H1 (cell line): ENCODE results near the gene GPR150. TPM values are rescaled to one million over a fixed set of nuclear protein-coding genes. Genes with fewer than 3 reads are reported as not detected.

ENCODE experiments used
- CTCF ChIA-PET: fragments of 300-600 bp; sonication (Branson Sonifier 250); formaldehyde crosslinking; loops from one replicate; lab custom pipeline; 2021; ENCODE audit not compliant: partially characterized antibody; lab: Charles Lee
- POLR2A ChIA-PET: fragments of 300-600 bp; sonication (Branson Sonifier 250); formaldehyde crosslinking; loops from one replicate; lab custom pipeline; 2021; ENCODE audit warnings: inconsistent platforms; ENCODE audit not compliant: partially characterized antibody; lab: Charles Lee
- DNase-seq, 2 experiments: peaks; one replicate each; pipeline versions ENCODE4 v3.0.0 to v3.0.0-alpha.2; 2010 to 2022; ENCODE audit warnings: low spot score in 2 of 2, low read depth in 1 of 2, mixed read lengths in 1 of 2
- FAIRE-seq: peaks from 2 replicates; lab custom pipeline; 2011; peaks lifted over from hg19 to GRCh38; lab: Jason Lieb, UNC
- H2AFZ ChIP-seq: 2 replicates; pipeline ENCODE4 v1.8.1; 2012; ENCODE audit warnings: low read length, inconsistent platforms
- H2AK5ac ChIP-seq: 2 replicates; pipeline ENCODE4 v1.6.1; 2013; ENCODE audit warnings: low read depth, low read length
- H2BK120ac ChIP-seq: replicated peaks from 2 replicates; pipeline ENCODE3; 2013; ENCODE audit warnings: low read depth, low read length, inconsistent platforms
- H2BK12ac ChIP-seq: 2 replicates; pipeline ENCODE4 v1.6.1; 2013; ENCODE audit warnings: low read depth, low read length
- H2BK15ac ChIP-seq: 2 replicates; pipeline ENCODE4 v1.6.1; 2013; ENCODE audit warnings: low read length
- H2BK20ac ChIP-seq: 2 replicates; pipeline ENCODE4 v1.6.1; 2013; ENCODE audit warnings: low read length
- H2BK5ac ChIP-seq: 2 replicates; pipeline ENCODE4 v1.6.1; 2013; ENCODE audit warnings: low read depth, low read length
- H3K14ac ChIP-seq: 2 replicates; pipeline ENCODE4 v1.6.1; 2013; ENCODE audit warnings: inconsistent platforms; ENCODE audit not compliant: insufficient read length
- H3K18ac ChIP-seq: 2 replicates; pipeline ENCODE4 v1.6.1; 2013; ENCODE audit warnings: low read length; ENCODE audit errors: extremely low read depth
- H3K23ac ChIP-seq: 2 replicates; pipeline ENCODE4 v1.6.1; 2013; ENCODE audit warnings: inconsistent platforms; ENCODE audit not compliant: insufficient read length
- H3K23me2 ChIP-seq: 2 replicates; pipeline ENCODE4 v1.6.1; 2013; ENCODE audit warnings: low read depth, low read length
- H3K27ac ChIP-seq: 2 replicates; pipeline ENCODE4 v1.6.1; 2011; ENCODE audit warnings: low read depth, low read length, inconsistent platforms
- H3K27me3 ChIP-seq, 4 experiments: replicated peaks in 1 of 4; 1 replicate in 1 of 4; 2 replicates in 3 of 4; pipeline versions ENCODE4 v1.6.1 to v1.8.1; 2011 to 2013; ENCODE audit warnings: low read length in 3 of 4, mild to moderate bottlenecking in 3 of 4, inconsistent platforms in 2 of 4, mixed read lengths in 2 of 4, moderate library complexity in 1 of 4; ENCODE audit not compliant: control insufficient read depth in 3 of 4, insufficient read depth in 3 of 4; ENCODE audit errors: extremely low read depth in 1 of 4
- H3K36me3 ChIP-seq, 4 experiments: 2 replicates each; pipeline versions ENCODE4 v1.6.1 to v1.8.1; 2011 to 2013; ENCODE audit warnings: mild to moderate bottlenecking in 4 of 4, low read length in 3 of 4, moderate library complexity in 2 of 4, control low read depth in 1 of 4, inconsistent platforms in 1 of 4; ENCODE audit not compliant: insufficient read depth in 4 of 4, control insufficient read depth in 2 of 4
- H3K4ac ChIP-seq: replicated peaks from 2 replicates; pipeline ENCODE3; 2013; ENCODE audit warnings: low read length, low read depth, mixed read lengths, inconsistent platforms; ENCODE audit not compliant: insufficient read length
- H3K4me1 ChIP-seq, 4 experiments: replicated peaks in 1 of 4; 1 replicate in 1 of 4; 2 replicates in 3 of 4; pipeline versions ENCODE4 v1.6.1 to v1.8.1; 2011 to 2013; ENCODE audit warnings: low read length in 3 of 4, inconsistent platforms in 2 of 4, mixed read lengths in 1 of 4; ENCODE audit not compliant: insufficient read depth in 4 of 4, control insufficient read depth in 3 of 4
- H3K4me2 ChIP-seq, 2 experiments: 2 replicates each; pipeline versions ENCODE4 v1.6.1 to v1.8.1; 2011 to 2013; ENCODE audit warnings: low read depth in 2 of 2, low read length in 2 of 2, control low read depth in 1 of 2, inconsistent platforms in 1 of 2, mild to moderate bottlenecking in 1 of 2; ENCODE audit not compliant: insufficient read depth in 1 of 2
- H3K4me3 ChIP-seq, 4 experiments: fragments of 200-600, 300-600 bp in 1 of 4; sonication (generic), shearing (Covaris generic), sonication (Bioruptor Twin) in 1 of 4; 2 replicates each; pipeline versions ENCODE4 v1.5.1 to v1.8.1; 2011 to 2016; ENCODE audit warnings: low read length in 4 of 4, low read depth in 3 of 4, control low read depth in 2 of 4, inconsistent platforms in 2 of 4, mild to moderate bottlenecking in 2 of 4, mixed read lengths in 1 of 4, moderate library complexity in 1 of 4; ENCODE audit not compliant: insufficient read depth in 2 of 4; ENCODE audit errors: extremely low read depth in 1 of 4
- H3K56ac ChIP-seq: replicated peaks from 2 replicates; pipeline ENCODE3; 2013; ENCODE audit warnings: low read depth, mild to moderate bottlenecking, mixed read lengths, low read length, inconsistent platforms; ENCODE audit not compliant: insufficient read length
- H3K79me1 ChIP-seq: 2 replicates; pipeline ENCODE4 v1.6.1; 2013; ENCODE audit warnings: low read depth, low read length, control low read depth
- H3K79me2 ChIP-seq, 2 experiments: 2 replicates each; pipeline versions ENCODE4 v1.6.1 to v1.8.1; 2012 to 2013; ENCODE audit warnings: low read length in 2 of 2, mild to moderate bottlenecking in 2 of 2, inconsistent platforms in 1 of 2; ENCODE audit not compliant: insufficient read depth in 2 of 2, control insufficient read depth in 1 of 2
- H3K9ac ChIP-seq, 4 experiments: replicated peaks in 1 of 4; 1 replicate in 1 of 4; 2 replicates in 3 of 4; pipeline versions ENCODE4 v1.6.1 to v1.8.1; 2011 to 2013; ENCODE audit warnings: low read depth in 3 of 4, low read length in 3 of 4, control low read depth in 2 of 4, mild to moderate bottlenecking in 2 of 4, moderate library complexity in 2 of 4, inconsistent platforms in 1 of 4; ENCODE audit errors: extremely low read depth in 1 of 4
- H3K9me3 ChIP-seq, 2 experiments: 2 replicates each; pipeline versions ENCODE4 v1.6.1 to v1.8.1; 2012 to 2013; ENCODE audit warnings: mild to moderate bottlenecking in 2 of 2, moderate library complexity in 2 of 2, control low read depth in 1 of 2, inconsistent platforms in 1 of 2, low read depth in 1 of 2, low read length in 1 of 2, mixed read lengths in 1 of 2; ENCODE audit not compliant: insufficient read depth in 2 of 2
- H4K20me1 ChIP-seq, 2 experiments: replicated peaks in 1 of 2; 2 replicates each; pipeline versions ENCODE3 to v1.8.1; 2011 to 2013; ENCODE audit warnings: inconsistent platforms in 2 of 2, low read length in 2 of 2, mild to moderate bottlenecking in 1 of 2; ENCODE audit not compliant: insufficient read depth in 2 of 2, control insufficient read depth in 1 of 2
- H4K5ac ChIP-seq: 2 replicates; pipeline ENCODE4 v1.6.1; 2013; ENCODE audit warnings: low read length, low read depth, mixed read lengths, inconsistent platforms; ENCODE audit not compliant: insufficient read length
- H4K8ac ChIP-seq: 2 replicates; pipeline ENCODE4 v1.8.0; 2013; ENCODE audit warnings: mild to moderate bottlenecking, moderate library complexity, low read length, inconsistent platforms; ENCODE audit not compliant: insufficient read depth; ENCODE audit errors: extremely low read depth
- H4K91ac ChIP-seq: replicated peaks from 2 replicates; pipeline ENCODE3; 2013; ENCODE audit warnings: low read length, mixed read lengths, inconsistent platforms; ENCODE audit not compliant: insufficient read length
- BRCA1 ChIP-seq: IDR thresholded peaks from 2 replicates; pipeline ENCODE4 v1.6.1; 2012; ENCODE audit warnings: low read depth, low read length, improper control_type of control experiment
- CEBPB ChIP-seq: IDR thresholded peaks from 2 replicates; pipeline ENCODE4 v1.6.1; 2012; ENCODE audit warnings: low read depth, low read length
- GTF2F1 ChIP-seq: IDR thresholded peaks from 2 replicates; pipeline ENCODE4 v1.6.1; 2012; ENCODE audit warnings: low read depth, low read length, improper control_type of control experiment, borderline replicate concordance
- SP4 ChIP-seq: IDR thresholded peaks from 2 replicates; pipeline ENCODE4 v1.6.1; 2012; ENCODE audit warnings: low read length, inconsistent platforms
- YY1 ChIP-seq: IDR thresholded peaks from 2 replicates; pipeline ENCODE4 v1.6.1; 2011; ENCODE audit warnings: low read depth, mild to moderate bottlenecking, low read length
- WGBS, 2 experiments: shearing (Covaris generic) in 1 of 2; methylation state at CpG; one replicate each; pipeline versions ENCODE4 v1.1.6 to v1.1.7; 2013 to 2015; ENCODE audit warnings: low lambda C conversion rate in 2 of 2, mixed read lengths in 2 of 2, inconsistent platforms in 1 of 2, low coverage in 1 of 2, missing lambda C conversion rate in 1 of 2; ENCODE audit not compliant: insufficient replicate concordance in 2 of 2, insufficient coverage in 1 of 2, insufficient read length in 1 of 2; ENCODE audit errors: extremely low coverage in 1 of 2, missing lambda C conversion rate in 1 of 2; 5-methylcytosine and 5-hydroxymethylcytosine counted together
- polyA plus RNA-seq, 7 experiments: library from polyadenylated mRNA; depleted of rRNA in 3 of 7; stranded (reverse) in 5 of 7; unstranded in 2 of 7; fragments of >200 nt in 5 of 7; fragments of 200-250 nt in 2 of 7; gene quantifications; 1 replicate in 5 of 7; 2 replicates in 1 of 7; 4 replicates in 1 of 7; pipeline versions ENCODE4 v1.2.1 to v1.2.3, GENCODE V29; 2011 to 2013; ENCODE audit warnings: missing spikeins in 2 of 7, mixed read lengths in 2 of 7
- total RNA-seq: library from RNA; stranded (reverse); fragmentation: NEBNext Ultra II Directional; extraction: Animal tissue kit (Norgen Biotek cat#: 25700); gene quantifications from 2 replicates; pipeline ENCODE4 v1.2.1, GENCODE V29; 2021

Gene GPR150
- total and polyA plus RNA-seq, 2 of the 8 experiments (the other 6 are each of a cell fraction or from before 2014, with no cell fraction given), result 0.14 TPM; not detected in 1

- no peak overlapping the region for H3K4ac ChIP-seq
- no peaks in the 10 kb centered on the region for H3K36me3 ChIP-seq
- H3K14ac ChIP-seq, result no peak overlapping the region
- peaks cover 3 to 13% (median 6%) of the 10 kb centered on the region in 4 experiments for H3K4me1 ChIP-seq
- FAIRE-seq (no peak), DNase-seq (no peak)
- H3K9ac ChIP-seq, result no peak overlapping the region
- WGBS, 2 experiments, result 91% methylated on average over 2 of the region's 2 CpGs; no CpG with 5 or more reads in 1 of the 2 experiments
- no peak overlapping the region for H3K56ac ChIP-seq
- H2AFZ ChIP-seq, result no peak overlapping the region
- no peak overlapping the region for H2BK15ac ChIP-seq
- H2BK20ac ChIP-seq, result no peak overlapping the region
- ChIA-PET POLR2A (no interaction called here), CTCF (no interaction called here)
- no peak for TF ChIP-seq GTF2F1
- no peak for TF ChIP-seq BRCA1
- no peak for TF ChIP-seq SP4
- peak; percentile 73; the same call in 1 of the 2 replicates for TF ChIP-seq YY1
- no peak for TF ChIP-seq CEBPB
- H4K5ac ChIP-seq, result no peak overlapping the region
- no peak overlapping the region for H4K8ac ChIP-seq
- H4K20me1 ChIP-seq, result no peaks in the 10 kb centered on the region
- H3K4me2 ChIP-seq, result no peak overlapping the region
- no peak overlapping the region for H3K27ac ChIP-seq
- no peak overlapping the region for H2AK5ac ChIP-seq
- no peak overlapping the region for H2BK120ac ChIP-seq
- H3K27me3 ChIP-seq, result peaks cover 10 to 36% (median 27%) of the 10 kb centered on the region in 4 experiments
- H3K79me1 ChIP-seq, result no peaks in the 10 kb centered on the region
- no peak overlapping the region for H3K23ac ChIP-seq
- peak overlapping the region; percentile 46 for H4K91ac ChIP-seq
- no peaks in the 10 kb centered on the region for H3K79me2 ChIP-seq
- no peak overlapping the region for H3K4me3 ChIP-seq
- peaks cover 15% of the 10 kb centered on the region for H3K23me2 ChIP-seq
- H3K9me3 ChIP-seq, result peaks cover 13 to 14% of the 10 kb centered on the region in 2 experiments
- no peak overlapping the region for H2BK12ac ChIP-seq
- H2BK5ac ChIP-seq, result no peak overlapping the region
- no peak overlapping the region for H3K18ac ChIP-seq
Observed at GRCh38 chr5:95624368-95624767, 4.5 kb downstream of the GPR150 start.
